Esophagus squamous epithelium (tissue), 4 donors: ENCODE measurements around the gene CHRNA4.

Source experiments
- POLR2A ChIP-seq, 4 donors: fragments of 450-650 bp; IDR thresholded peaks; one replicate each; pipeline ENCODE4 v1.6.1; 2017; ENCODE audit warnings: antibody characterized with exemption in 4 of 4, mild to moderate bottlenecking in 4 of 4, moderate library complexity in 3 of 4
- TF ChIP-seq, protein P1 (sequence below), 6 experiments: fragments of 450-650 bp in 4 of 6; fragments of 200-600 bp in 2 of 6; sonication (generic) in 2 of 6; IDR thresholded peaks; one replicate each; pipeline ENCODE4 v1.5.1; 2016 to 2019; ENCODE audit warnings: antibody characterized with exemption in 6 of 6, mild to moderate bottlenecking in 4 of 6, moderate library complexity in 4 of 6

DNA sequence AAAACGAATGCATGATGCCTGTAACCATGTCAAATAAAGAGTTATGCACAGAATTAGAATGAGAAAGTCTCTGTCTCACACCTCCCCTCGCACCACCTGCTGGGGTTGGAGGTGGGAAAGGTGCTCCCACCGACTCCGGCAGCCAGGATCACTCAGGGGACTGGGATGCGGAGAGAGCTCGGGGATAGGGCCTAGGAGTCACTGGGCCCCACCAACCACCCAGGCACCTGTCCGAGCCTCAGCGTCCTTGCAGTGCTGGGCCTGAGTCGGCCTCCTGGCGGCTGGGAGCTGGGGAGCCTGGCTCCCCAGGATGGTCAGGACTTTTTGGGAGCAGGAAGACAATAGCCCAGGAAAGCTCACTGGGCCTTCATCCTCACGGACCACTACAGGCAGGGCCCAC is 22.4 kb upstream of the CHRNA4 start:
- TF ChIP-seq, protein P1, sequence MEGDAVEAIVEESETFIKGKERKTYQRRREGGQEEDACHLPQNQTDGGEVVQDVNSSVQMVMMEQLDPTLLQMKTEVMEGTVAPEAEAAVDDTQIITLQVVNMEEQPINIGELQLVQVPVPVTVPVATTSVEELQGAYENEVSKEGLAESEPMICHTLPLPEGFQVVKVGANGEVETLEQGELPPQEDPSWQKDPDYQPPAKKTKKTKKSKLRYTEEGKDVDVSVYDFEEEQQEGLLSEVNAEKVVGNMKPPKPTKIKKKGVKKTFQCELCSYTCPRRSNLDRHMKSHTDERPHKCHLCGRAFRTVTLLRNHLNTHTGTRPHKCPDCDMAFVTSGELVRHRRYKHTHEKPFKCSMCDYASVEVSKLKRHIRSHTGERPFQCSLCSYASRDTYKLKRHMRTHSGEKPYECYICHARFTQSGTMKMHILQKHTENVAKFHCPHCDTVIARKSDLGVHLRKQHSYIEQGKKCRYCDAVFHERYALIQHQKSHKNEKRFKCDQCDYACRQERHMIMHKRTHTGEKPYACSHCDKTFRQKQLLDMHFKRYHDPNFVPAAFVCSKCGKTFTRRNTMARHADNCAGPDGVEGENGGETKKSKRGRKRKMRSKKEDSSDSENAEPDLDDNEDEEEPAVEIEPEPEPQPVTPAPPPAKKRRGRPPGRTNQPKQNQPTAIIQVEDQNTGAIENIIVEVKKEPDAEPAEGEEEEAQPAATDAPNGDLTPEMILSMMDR (IDR thresholded peaks at IDR 0.05): no peak
- TF ChIP-seq POLR2A (IDR thresholded peaks at IDR 0.05): no peak
